ENCODE data around the gene MEGF11.

Gene MEGF11

DNA sequence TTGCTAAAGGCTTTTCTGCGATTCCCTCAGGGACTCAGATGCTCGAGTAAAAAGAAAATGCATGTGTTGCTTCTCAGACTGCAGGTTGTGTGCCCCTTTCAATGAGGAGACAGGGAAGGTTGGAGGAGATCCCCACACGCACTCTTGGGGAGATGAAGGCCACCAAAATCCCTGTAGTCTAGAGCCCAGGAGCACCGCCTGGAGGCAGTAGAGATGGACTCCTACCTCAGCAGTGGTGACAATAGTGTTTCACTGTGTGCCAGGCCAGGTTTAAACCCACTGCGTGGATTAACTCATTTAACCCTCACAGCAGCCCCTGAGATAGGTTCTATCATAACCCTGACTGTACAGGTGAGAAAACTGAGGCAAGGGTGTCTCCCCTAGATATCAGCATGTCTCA, 15.2 kb downstream of the MEGF11 start:
- DNase-seq, result no peak

DNA sequence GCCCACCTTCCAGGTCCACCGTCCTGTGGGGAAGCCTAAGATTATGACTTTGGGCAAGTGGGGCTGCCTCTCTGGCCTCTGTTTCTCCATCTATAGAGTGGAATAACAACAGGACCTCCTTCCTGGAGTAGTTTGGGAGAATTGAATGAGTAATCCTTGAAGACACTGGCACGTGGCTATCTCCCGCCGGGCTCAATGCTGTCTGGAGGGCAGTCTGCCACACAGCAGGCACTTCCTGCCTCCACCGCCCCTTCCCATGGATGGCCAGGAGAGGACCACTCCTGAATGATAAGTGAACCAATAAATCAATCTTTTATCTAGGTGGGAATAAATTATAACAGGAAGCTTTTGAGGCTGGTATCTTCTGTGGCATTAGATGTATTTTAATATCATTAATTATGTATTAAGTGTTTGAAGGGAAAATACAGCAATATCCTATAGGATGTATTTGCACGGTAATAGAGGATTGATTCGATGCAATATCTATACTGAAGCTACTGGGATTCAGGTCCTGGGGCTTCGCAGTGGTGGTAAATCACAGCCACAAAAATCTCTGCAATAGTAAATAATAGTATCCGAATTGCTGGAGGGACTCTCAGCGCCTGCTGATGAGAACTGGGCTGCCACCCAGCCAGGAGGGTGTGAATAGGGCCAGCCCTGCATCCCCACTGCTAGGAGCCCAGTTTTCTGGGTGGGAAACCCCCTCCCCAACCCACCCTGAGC, 15.9 kb downstream of the MEGF11 start:
- no peak for DNase-seq

DNA sequence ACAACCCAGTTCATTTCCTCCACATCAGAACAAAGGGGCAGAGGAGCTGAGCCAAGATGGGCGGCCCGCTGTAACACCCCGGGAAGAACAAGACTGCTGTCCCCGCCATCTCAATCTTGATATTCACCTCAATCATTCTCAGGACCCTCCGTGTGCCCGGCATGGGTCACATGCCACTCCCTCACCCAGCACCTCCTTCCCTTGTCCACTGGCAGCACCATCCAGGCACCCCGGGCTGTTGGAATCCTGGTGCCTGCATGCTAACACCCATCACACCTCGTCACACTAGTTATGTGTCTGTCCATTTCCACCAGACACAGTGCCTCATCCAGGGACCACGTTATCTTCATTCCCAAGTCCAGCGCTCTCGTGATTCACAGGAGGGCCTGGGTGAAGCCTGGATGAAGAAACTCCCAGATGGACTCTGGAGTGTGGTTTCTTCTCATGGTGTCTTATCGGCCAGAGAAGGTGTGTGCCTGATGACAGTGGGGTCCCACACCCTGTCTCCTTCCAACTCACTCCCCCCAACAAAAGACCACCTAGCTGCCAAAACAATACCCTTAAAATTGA, 16.7 kb downstream of the MEGF11 start:
- DNase-seq, result no peak

- no peak for DNase-seq
Observed at GRCh38 chr15:66235866-66236265, 17.7 kb downstream of the MEGF11 start.

- DNase-seq, result no peak
Observed at GRCh38 chr15:66234798-66235197, 18.8 kb downstream of the MEGF11 start.

- DNase-seq, result no peak
Observed at GRCh38 chr15:66233487-66234415, 19.8 kb downstream of the MEGF11 start.

- no peak for DNase-seq
Observed at GRCh38 chr15:66232267-66232625, 21.3 kb downstream of the MEGF11 start.

GRCh38 chr15:66231394-66232266, 21.9 kb downstream of the MEGF11 start:
- DNase-seq, result no peak

DNA sequence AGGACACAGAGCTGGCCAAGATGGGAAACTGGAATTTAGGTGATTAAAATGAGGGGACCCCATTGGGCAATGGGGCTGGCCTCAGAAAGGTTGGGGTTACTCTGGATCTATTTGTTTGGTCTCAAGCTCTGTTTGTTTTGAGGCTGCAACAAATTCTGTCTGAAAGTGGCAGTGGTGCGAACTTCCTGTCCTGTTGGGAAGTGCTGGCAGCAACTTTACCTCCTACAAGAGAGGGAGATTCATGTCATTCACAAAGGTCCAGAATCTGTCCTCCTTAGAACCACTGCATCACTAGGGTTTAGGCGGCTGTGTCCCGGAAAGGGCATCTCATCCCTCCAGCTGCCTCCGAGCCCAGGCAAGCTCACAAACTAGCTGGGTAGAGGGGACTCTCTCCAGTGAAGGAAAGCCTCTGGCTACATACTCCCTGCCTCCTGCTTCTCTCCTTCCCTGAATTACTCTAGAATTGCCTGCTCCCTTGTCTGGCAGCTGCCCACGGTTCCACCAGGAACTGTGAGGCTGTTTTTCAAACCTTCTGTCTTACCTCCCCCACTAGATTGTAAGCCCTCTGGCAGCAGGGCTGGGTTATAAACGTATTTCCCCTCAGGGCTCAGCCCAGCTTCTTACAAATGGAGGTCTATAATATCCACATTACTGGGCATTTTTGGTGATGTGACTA, 23.6 kb downstream of the MEGF11 start:
- DNase-seq, result no peak

- no peak for DNase-seq
Observed at GRCh38 chr15:66228807-66229735, 24.5 kb downstream of the MEGF11 start.

DNA sequence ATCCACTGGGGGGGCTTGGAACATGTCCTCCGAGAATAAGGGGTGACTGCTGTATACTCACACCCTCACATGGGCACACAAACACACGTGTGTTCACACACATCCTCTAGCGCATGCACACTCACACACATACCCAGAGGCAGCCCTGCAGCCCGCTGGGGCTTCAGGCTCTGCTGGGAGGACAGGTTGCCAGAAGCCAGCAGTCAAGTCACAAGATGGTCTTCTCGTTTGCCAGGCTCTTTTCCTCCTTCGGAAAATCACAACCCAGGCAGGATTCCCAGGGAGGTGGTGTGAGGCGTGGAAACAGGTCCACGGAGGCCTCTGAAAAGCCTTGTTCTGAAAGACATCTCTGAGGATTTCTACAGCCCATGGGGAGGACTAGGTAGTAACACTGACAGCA, 26.8 kb downstream of the MEGF11 start:
- DNase-seq, result no peak

DNA sequence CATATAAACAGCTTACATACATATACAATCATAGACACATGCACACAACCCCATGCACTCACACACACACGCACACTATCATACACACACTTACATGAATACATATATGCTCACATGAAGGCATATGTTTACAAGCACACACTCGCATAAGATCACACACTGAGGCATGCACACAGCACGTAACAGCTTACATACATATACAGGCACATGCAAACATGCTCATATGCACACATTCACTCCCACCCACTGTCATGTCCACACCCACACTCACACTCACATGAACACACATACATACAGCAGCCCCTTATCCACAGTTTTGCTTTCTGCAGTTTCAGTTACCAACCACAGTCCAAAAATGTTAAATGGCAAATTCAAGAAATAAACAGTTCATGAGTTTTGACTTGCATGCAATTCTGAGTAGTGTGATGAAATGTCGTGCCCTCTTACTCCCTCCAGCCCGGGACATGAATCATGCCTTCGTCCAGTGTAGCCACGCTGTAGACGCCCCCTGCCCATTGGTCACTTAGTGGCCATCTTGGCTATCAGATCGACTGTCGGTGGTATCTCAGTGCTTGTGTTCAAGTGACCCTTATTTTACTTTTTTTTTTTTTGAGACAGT, 27.8 kb downstream of the MEGF11 start:
- no peak for DNase-seq

DNA sequence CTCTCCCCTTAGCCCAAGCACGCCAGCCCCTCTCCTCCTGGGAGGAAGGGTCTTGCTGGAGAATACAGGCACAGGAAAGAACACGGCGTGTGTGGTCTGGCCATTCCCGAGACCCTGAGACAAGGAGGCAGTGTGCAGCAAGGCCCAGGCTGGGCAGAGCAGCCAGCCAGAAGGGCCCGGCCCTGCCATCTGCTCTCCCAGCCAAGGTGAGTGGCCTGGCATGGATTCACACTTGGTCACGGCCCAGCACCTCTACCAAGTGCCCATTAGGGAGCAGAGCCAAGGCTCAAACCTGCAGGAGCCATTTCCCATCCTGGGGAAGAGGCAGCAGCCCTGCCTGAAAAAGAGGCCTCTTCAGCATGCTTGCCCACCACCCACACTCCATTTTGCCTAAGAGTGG, 28.6 kb downstream of the MEGF11 start:
- no peak for DNase-seq

GRCh38 chr15:66222273-66223198, 31.0 kb downstream of the MEGF11 start:
- no peak for DNase-seq

DNA sequence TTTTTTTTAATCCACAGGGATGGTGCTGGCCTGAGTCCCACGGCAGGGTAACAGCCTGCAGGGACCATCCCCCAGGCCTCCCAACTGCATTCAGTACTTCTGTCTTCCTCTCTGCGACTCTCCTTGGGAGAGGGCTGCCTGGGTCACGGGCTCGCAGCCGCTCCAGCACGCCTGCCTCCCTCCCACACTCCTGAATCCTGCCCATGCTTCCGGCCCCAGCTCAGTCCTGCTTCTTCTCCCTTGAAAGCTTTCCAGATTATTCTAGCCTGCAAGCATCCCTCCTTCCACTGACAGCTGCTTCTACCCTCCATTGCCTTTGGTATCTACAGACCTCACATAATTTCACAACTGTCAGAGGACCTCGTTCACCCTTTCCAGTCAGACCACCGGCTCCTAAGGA, 32.4 kb downstream of the MEGF11 start:
- DNase-seq, result no peak

GRCh38 chr15:66220601-66221000, 32.9 kb downstream of the MEGF11 start:
- DNase-seq, result no peak

GRCh38 chr15:66219339-66219738, 34.2 kb downstream of the MEGF11 start:
- no peak for DNase-seq

DNA sequence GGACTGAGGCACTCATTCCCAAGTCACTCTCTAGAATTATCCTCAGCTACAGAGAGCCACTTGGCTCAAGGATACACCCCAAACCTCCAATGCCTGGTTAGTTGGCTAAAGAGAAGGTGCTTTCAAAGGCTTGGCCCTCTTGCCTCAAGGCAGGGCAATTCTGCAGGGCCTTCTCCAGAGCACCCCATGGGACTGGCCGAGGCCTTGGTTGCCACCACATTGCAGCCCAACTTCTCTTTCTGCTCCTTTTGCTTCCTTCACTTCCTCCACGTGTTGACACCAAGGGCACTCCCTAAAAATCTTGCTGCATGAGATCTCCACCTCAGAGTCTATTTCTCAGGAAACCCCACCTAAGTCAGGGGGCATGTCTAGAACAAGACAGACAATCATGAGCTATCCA, 36.7 kb downstream of the MEGF11 start:
- DNase-seq, result no peak

DNA sequence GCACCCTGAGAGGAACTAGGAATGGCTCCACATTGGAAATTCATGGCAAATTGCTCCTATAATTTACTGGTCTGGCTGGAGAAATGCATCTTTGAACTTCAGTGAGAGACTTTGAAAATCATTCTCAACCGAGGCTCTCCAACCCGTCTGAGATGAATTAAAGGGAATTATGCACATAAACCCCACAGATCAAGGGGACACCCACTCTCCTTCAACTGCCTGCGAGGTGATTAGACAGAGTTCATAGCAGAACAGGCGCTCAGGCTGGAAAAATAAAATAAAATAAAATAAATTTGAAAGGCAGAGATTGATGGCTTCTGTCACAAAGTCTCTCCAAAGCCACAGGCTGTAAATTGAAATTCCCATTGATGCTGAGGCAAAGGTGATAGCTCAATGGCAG, 37.7 kb downstream of the MEGF11 start:
- DNase-seq, result no peak

- no peak for DNase-seq
Observed at GRCh38 chr15:66214246-66214645, 39.3 kb downstream of the MEGF11 start.

All from NCI-H1930 (cell line).